ENCODE measurements around the gene CDK5RAP3. TPM values are rescaled to one million over a fixed set of nuclear protein-coding genes. Genes with fewer than 3 reads are reported as not detected.
"Not testable (repeated sequence)": the region's sequence is repeated elsewhere in the genome, so short reads cannot be mapped to it uniquely, and the experiment has no call there.

The CDK5RAP3 gene
- total and polyA plus RNA-seq, 12 donors: 42.8 to 733 (median 111) TPM

DNA sequence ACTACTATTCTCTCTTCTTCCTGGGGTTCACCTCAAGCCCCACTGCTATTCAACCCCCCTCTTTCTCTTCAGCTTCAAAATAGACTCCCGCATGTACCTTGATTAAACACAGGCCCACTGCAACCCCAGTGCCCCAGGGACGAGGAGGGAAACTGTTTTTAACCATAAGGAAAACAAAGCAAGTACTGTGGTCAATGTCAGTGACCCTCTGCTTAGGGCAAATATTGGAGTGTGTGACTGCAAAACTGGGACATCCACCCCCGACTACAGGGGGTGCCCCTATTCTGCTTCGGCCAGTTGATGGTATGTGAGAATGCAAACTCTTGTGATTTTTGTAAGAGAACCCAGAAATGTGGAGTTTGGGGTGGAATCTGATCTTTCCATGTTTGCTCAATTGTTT, 39.1 kb upstream of the CDK5RAP3 start:
- H3K36me3 ChIP-seq (replicated peaks in 1 of 2): peaks cover 0 to 16% of the 10 kb centered on the region in 2 donors
- H3K27me3 ChIP-seq: no peaks in the 10 kb centered on the region
- H3K4me1 ChIP-seq (replicated peaks in 1 of 2): peaks cover 0 to 8% of the 10 kb centered on the region in 2 donors
- TF ChIP-seq, protein P1, sequence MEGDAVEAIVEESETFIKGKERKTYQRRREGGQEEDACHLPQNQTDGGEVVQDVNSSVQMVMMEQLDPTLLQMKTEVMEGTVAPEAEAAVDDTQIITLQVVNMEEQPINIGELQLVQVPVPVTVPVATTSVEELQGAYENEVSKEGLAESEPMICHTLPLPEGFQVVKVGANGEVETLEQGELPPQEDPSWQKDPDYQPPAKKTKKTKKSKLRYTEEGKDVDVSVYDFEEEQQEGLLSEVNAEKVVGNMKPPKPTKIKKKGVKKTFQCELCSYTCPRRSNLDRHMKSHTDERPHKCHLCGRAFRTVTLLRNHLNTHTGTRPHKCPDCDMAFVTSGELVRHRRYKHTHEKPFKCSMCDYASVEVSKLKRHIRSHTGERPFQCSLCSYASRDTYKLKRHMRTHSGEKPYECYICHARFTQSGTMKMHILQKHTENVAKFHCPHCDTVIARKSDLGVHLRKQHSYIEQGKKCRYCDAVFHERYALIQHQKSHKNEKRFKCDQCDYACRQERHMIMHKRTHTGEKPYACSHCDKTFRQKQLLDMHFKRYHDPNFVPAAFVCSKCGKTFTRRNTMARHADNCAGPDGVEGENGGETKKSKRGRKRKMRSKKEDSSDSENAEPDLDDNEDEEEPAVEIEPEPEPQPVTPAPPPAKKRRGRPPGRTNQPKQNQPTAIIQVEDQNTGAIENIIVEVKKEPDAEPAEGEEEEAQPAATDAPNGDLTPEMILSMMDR (IDR thresholded peaks at IDR 0.05): no peak
- TF ChIP-seq POLR2A (IDR thresholded peaks at IDR 0.05): no peak
- intact Hi-C loops (cut with DNase I): no loop called here
- H3K27ac ChIP-seq: no peak overlapping the region
- 82 to 96% (median 87%) methylated on average over 4 of the region's 4 CpGs for WGBS, 4 donors
- no peak for DNase-seq
- no peaks in the 10 kb centered on the region for H3K9me3 ChIP-seq (replicated peaks in 1 of 3)
- H3K4me3 ChIP-seq: no peak overlapping the region

- Histone ChIP-seq H3K27ac (no peak overlapping the region), H3K27me3 (no peaks in the 10 kb centered on the region), H3K4me3 (no peak overlapping the region), H3K4me1 (replicated peaks in 1 of 2) (no peaks in the 10 kb centered on the region), H3K9me3 (replicated peaks in 1 of 3) (no peaks in the 10 kb centered on the region), H3K36me3 (replicated peaks in 1 of 2) (peaks cover 0 to 6% of the 10 kb centered on the region in 2 donors)
- 46 to 61% (median 54%) methylated on average over 1 of the region's 1 CpG for WGBS, 4 donors
- no peak for DNase-seq
- TF ChIP-seq, protein P1 (IDR thresholded peaks at IDR 0.05): no peak
- TF ChIP-seq POLR2A (IDR thresholded peaks at IDR 0.05): no peak
- intact Hi-C loops (cut with DNase I): no loop called here
Measured at GRCh38 chr17:47934856-47935255, 36.1 kb upstream of the CDK5RAP3 start.

DNA sequence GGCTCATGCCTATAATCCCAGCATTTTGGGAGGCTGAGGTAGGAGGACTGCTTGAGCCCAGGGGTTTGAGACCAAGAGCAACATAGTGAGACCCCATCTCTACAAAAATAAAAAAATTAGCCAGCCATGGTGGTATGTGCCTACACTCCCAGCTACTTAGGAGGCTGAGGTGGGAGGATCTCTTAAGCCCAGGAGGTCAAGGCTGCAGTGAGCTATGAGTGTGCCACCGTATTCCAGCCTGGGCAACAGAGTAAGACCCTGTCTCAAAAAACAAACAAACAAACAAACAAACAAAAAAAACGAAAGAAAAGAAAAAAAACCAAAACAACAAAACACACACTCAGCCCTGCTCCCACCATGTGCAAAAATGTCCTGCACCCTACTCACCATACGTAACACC, 35.4 kb upstream of the CDK5RAP3 start:
- H3K27me3 ChIP-seq; DNase-seq; H3K27ac ChIP-seq; intact Hi-C loops (cut with DNase I); H3K36me3 ChIP-seq (replicated peaks in 1 of 2); H3K4me3 ChIP-seq; H3K4me1 ChIP-seq (replicated peaks in 1 of 2); H3K9me3 ChIP-seq (replicated peaks in 1 of 3): not testable (repeated sequence)
- WGBS, 4 donors: 64 to 76% (median 73%) methylated on average over 3 of the region's 3 CpGs

DNA sequence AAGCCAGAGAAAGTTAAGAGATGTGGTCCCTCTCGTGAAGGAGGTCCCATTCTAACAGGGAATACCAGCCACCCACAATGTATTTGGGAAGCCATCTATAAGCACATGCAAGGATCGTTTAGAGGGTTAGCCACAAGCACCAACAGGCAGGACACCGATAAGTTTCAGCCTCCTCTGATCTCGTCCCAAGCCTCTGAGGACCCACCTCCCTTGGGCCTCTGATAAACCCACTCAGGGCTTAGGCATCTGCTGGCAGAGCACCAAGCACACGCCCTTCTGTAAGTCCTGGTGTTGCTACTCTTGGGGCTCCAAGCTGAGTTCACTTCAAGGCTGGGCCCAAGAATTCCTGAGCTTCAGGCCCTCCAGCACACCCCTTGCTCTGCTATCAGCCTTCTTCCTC, 35.0 kb upstream of the CDK5RAP3 start:
- H3K9me3 ChIP-seq (replicated peaks in 1 of 3): no peaks in the 10 kb centered on the region
- DNase-seq: no peak
- no peaks in the 10 kb centered on the region for H3K27me3 ChIP-seq
- TF ChIP-seq, protein P1 (IDR thresholded peaks at IDR 0.05): no peak
- no peak for TF ChIP-seq POLR2A (IDR thresholded peaks at IDR 0.05)
- 56 to 77% (median 75%) methylated on average over 3 to 5 of the region's 5 CpGs for WGBS, 4 donors
- no peak overlapping the region for H3K27ac ChIP-seq
- H3K4me1 ChIP-seq (replicated peaks in 1 of 2): peaks cover 6 to 7% of the 10 kb centered on the region in 2 donors
- H3K36me3 ChIP-seq (replicated peaks in 1 of 2): no peaks in the 10 kb centered on the region
- intact Hi-C loops (cut with DNase I): no loop called here
- H3K4me3 ChIP-seq: no peak overlapping the region

GRCh38 chr17:47937941-47938340, 33.0 kb upstream of the CDK5RAP3 start:
- no peaks in the 10 kb centered on the region for H3K9me3 ChIP-seq (replicated peaks in 1 of 3)
- no peak overlapping the region for H3K27ac ChIP-seq
- intact Hi-C loops (cut with DNase I): no loop called here
- DNase-seq: no peak
- no peaks in the 10 kb centered on the region for H3K27me3 ChIP-seq
- TF ChIP-seq POLR2A (IDR thresholded peaks at IDR 0.05): no peak
- WGBS, 4 donors: 83 to 93% (median 89%) methylated on average over 5 of the region's 5 CpGs
- H3K36me3 ChIP-seq (replicated peaks in 1 of 2): no peaks in the 10 kb centered on the region
- H3K4me1 ChIP-seq (replicated peaks in 1 of 2): peaks cover 15 to 19% of the 10 kb centered on the region in 2 donors
- H3K4me3 ChIP-seq: no peak overlapping the region
